Measurements from ENCODE around the gene PRMT2. TPM values are rescaled to one million over a fixed set of nuclear protein-coding genes. Genes with fewer than 3 reads are reported as not detected.

The PRMT2 gene
- total RNA-seq, result 144 and 172 TPM in 2 replicates

DNA sequence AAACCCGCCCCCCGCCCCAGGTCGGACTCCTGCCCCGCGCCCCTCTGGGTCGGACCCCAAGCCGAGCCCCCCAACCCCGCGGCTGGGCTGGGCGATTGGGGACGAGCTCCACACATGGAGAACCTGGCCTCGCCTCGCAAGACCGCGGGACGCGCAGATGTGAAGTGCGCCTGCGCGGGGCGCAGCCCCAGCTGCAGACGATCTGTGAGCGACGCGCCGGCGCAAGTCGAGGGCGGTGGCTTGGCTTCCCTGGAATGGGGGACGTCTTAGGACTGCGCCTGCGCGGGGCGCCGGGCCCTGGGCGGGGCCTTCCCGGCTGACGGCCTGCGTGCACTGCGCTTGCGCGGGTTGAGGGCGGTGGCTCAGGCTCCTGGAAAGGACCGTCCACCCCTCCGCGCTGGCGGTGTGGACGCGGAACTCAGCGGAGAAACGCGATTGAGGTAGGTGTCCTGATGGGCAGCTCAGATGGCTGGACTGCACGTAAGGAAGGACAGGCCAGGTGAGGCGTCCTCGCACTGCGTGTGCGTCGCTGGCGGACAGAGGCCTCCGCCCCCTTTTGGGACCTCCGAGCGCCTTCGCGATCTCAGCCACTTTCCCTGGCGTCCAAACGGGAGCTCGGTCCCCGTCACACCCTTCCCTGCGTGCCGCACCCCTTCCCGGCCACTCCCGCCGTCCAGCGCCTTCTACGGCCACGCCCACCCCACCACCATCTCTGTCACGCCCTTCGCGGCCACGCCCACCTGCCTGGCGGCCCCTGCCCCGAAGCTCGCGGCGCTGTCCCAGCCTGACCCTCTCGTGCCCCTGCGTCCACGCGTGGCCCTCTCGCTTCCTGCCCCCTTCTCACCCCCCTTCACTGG is at the start of gene PRMT2:
PRMT2 (plus strand) TSS at position 351 of the 857 bp plus-strand sequence. CDS start 1,278 bp downstream, outside the sequence.
- peak; percentile 81 for DNase-seq (ENCODE audit: low read depth, low spot score)

GRCh38 chr21:46594276-46594675 is 41.2 kb upstream of the PRMT2 start:
- no peak for DNase-seq (ENCODE audit: low read depth, low spot score)

DNA sequence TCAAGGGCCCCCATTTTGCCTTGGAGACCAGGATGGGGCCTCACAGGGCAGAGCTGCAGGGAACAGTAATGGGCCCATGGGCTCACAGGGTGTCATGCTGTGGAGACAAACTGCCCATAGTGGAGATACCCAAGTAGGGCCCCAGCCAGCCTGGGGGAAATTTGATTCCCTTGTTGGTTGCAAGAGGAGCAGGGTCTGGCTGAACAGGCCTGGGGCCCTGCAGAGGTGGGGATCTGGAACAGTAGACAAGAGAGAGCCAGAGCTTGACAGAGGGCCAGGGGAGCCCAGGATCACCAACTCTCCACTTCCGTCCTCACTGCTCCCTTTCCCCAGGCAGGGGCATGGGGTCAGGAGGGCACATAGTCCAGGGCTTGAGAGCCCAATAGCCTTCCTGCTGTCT is 39.3 kb upstream of the PRMT2 start:
- DNase-seq (ENCODE audit: low read depth, low spot score), result no peak

- DNase-seq (ENCODE audit: low read depth, low spot score), result no peak
Measured at GRCh38 chr21:46597031-46597430, 38.4 kb upstream of the PRMT2 start.

GRCh38 chr21:46597896-46598343 is 37.6 kb upstream of the PRMT2 start:
- no peak for DNase-seq (ENCODE audit: low read depth, low spot score)

- peak; percentile 94 for DNase-seq (ENCODE audit: low read depth, low spot score)
Measured at GRCh38 chr21:46598581-46599572, 36.6 kb upstream of the PRMT2 start.

DNA sequence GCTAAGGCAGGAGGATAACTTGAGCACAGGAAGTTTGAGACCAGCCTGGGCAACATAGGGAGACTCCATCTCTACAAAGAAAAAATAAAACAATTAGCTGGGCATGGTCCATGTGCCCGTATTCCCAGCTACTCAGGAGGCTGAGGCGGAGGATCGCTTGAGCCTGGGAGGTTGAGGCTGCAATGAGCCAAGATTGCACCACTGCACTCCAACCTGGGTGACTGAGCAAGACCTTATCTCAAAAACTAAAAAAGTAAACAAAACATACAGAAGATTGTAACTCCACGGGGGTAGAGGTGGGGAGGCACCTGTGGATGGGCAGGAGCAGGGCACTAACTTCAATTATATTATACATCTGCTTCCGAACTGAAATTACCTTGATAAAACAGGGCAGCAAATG is 35.2 kb upstream of the PRMT2 start:
- DNase-seq (ENCODE audit: low read depth, low spot score), result no peak

GRCh38 chr21:46600978-46601377 is 34.5 kb upstream of the PRMT2 start:
- no peak for DNase-seq (ENCODE audit: low read depth, low spot score)

DNA sequence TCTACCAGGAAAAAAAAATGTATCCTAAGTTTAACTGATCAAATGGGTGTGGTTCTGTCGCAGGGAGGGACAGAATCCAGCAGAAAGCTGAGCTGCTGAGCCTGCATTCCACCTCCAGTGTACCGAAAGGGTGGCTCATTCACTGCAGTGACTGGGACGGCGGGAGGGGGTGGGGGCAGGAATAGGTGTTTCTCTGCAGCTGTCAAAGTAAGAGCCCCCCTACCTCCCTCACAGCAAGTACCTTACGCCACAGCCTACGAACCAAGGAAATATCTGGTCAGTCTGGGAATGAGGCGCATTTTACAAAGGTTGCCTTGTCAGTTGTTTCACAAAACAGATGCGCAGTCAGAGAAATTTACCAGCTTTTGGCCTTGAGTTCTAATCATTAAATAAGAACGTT is 32.2 kb upstream of the PRMT2 start:
- DNase-seq (ENCODE audit: low read depth, low spot score), result no peak

DNA sequence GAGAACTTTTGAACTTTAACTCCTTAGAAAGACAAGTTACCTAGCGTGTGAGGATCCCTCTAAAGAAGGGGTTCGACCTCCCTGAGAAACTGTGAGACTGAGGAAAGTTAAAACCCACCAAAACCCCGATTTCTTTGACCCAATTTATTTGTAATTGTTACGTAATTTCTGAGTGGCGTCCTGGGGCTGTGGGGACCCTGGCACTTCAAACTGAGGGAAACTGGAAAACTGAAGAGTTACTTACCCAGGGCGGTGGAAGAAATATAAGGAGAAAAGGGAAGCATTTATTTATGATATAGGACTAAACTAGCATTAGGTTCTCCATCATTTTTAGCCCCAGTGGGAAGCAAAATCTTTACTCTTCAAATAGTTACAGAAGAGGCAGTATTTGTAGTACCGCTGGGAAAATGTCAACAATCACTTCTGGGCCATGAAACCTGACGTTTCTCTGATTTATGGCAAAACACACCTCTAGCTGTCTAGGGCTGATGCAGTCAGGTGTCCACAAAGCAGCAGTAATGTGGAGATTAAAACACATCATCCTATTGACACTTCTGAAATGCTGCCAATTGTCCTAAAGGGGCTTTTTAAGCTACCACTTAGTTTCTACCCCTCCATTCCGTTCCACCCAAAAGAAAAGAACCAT is 31.0 kb upstream of the PRMT2 start:
- no peak for DNase-seq (ENCODE audit: low read depth, low spot score)

GRCh38 chr21:46604975-46605766 is 30.3 kb upstream of the PRMT2 start, which contains the start of gene S100B:
Gene S100B (minus strand): TSS chr21:46605082. CDS start chr21:46602415, 2,667 bp downstream.
- no peak for DNase-seq (ENCODE audit: low read depth, low spot score)

GRCh38 chr21:46605767-46606426 is 29.6 kb upstream of the PRMT2 start:
- no peak for DNase-seq (ENCODE audit: low read depth, low spot score)

DNA sequence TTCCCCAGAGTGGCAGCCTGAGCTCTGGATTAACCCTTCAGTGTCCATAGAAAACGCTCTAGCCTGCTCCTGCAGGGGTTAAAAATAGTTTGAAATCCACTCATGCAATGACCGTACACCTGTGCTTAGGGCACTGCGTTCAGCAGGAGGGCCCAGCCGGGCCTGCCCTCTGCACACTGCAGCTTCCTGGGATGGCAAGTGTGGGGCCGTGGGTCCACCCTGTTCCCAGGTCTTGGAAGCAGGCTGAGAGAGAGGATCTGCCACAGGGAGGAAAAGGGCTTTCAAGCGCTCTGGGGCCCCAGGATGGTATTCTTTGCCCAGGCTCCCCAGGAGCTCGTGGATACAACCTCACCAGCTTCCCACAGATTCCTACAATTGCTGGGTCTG is 29.1 kb upstream of the PRMT2 start:
- no peak for DNase-seq (ENCODE audit: low read depth, low spot score)

DNA sequence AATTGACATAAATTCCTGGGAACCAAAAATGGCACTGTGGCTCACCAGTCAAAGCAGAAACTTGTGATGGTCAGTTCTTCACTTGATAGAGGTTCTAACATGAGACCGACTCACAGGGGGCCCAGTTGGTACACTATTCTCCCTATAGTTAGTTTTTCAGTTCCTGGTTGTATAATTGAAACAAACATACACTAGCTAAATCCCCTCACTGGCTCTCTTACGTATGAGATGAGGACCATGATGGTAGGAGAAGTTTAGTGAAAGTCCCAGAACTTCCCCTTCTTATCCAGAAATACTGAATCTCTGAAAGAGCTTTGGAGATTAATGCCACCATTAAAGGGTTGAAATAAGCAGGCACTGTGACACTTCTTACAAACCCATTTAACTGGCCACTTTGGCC is 27.8 kb upstream of the PRMT2 start:
- DNase-seq (ENCODE audit: low read depth, low spot score), result no peak

- no peak for DNase-seq (ENCODE audit: low read depth, low spot score)
Measured at GRCh38 chr21:46608672-46609111, 26.8 kb upstream of the PRMT2 start.

DNA sequence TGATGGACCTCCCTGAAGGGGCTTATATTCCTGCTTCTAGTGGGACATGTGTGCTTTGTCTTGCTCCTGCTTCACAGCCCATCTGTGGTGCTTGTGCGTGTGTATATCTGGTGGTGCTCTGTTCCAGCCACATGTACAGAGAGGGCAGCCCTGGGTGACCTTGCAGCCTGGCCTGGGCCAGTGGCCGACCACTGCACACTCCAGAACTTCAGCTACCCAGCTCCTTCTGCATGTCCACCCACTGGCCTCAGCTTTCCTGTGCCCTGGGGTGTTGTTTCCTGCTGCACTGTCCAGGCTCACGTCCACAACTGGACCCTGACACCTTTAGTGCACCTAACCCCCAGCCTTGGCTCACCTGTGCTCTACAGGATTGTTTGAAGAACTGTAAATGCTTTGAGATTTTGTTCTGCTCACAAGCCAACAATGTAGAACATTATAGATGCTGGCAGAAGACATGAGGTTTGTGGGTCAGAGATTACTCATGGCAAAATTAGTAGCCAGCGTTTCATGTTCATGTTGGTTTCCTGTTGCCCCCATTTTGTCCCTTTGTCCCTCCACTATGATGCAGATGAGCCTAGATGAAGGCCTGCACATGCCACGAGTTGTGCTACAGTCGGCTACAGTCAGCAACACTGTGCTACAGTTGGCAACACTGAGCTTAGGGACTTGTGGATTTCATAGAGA is 25.3 kb upstream of the PRMT2 start:
- no peak for DNase-seq (ENCODE audit: low read depth, low spot score)

DNA sequence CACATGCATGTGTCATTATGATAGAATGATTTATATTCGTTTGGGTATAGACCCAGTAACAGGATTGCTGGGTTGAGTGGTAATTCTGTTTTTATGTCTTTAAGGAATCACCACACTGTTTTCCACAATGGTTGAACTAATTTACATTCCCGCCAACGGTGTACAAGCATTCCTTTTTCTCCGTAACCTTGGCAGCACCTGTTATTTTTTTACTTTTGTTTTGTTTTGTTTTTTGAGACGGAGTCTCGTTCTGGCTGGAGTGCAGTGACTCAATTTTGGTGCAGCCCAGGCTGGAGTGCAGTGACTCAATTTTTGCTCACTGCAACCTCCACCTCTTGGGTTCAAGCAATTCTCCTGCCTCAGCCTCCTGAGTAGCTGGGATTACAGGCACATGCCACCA is 22.1 kb upstream of the PRMT2 start:
- DNase-seq (ENCODE audit: low read depth, low spot score), result no peak

DNA sequence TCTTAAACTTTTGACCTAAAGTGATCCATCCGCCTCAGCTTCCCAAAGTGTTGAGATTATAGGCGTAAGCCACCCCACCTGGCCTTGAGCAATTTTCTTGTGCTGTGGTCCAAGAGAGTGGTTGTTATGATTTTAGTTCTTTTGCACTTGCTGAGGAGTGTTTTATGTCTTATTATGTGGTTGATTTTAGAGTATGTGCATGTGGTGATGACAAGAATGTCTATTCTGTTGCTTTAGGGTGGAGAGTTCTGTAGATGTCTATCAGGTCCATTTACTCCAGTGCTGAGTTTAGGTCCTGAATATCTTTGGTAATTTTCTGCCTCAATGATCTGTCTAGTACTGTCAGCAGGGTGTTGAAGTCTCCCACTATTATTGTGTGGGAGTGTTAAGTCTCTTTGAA is 19.4 kb upstream of the PRMT2 start:
- DNase-seq (ENCODE audit: low read depth, low spot score), result no peak

- no peak for DNase-seq (ENCODE audit: low read depth, low spot score)
Measured at GRCh38 chr21:46616656-46617055, 18.8 kb upstream of the PRMT2 start.

All from pulmonary artery endothelial cell (primary cell).